ENCODE measurements around the gene HSPBP1.

HSPBP1 gene

GRCh38 chr19:55300886-55301458 is 21.1 kb upstream of the HSPBP1 start:
- no peak overlapping the region for H3K4me3 ChIP-seq (replicated peaks; ENCODE audit: low read depth, low read length)
- DNase-seq (ENCODE audit: low read depth), result no peak
- no peak for TF ChIP-seq CTCF (IDR thresholded peaks at IDR 0.05; ENCODE audit: low read length, missing control alignments)

GRCh38 chr19:55299991-55300390 is 20.1 kb upstream of the HSPBP1 start:
- no peak for DNase-seq (ENCODE audit: low read depth)
- TF ChIP-seq CTCF (IDR thresholded peaks at IDR 0.05; ENCODE audit: low read length, missing control alignments), result no peak
- no peak overlapping the region for H3K4me3 ChIP-seq (replicated peaks; ENCODE audit: low read depth, low read length)

- H3K4me3 ChIP-seq (replicated peaks; ENCODE audit: low read depth, low read length), result no peak overlapping the region
- no peak for DNase-seq (ENCODE audit: low read depth)
- no peak for TF ChIP-seq CTCF (IDR thresholded peaks at IDR 0.05; ENCODE audit: low read length, missing control alignments)
These were observed 17.4 kb upstream of the HSPBP1 start for GRCh38 chr19:55297267-55297666.

- DNase-seq (ENCODE audit: low read depth), result no peak
- no peak overlapping the region for H3K4me3 ChIP-seq (replicated peaks; ENCODE audit: low read depth, low read length)
- no peak for TF ChIP-seq CTCF (IDR thresholded peaks at IDR 0.05; ENCODE audit: low read length, missing control alignments)
These were observed 9.3 kb upstream of the HSPBP1 start for GRCh38 chr19:55289117-55289796.

- DNase-seq (ENCODE audit: low read depth), result no peak
- no peak for TF ChIP-seq CTCF (IDR thresholded peaks at IDR 0.05; ENCODE audit: low read length, missing control alignments)
- no peak overlapping the region for H3K4me3 ChIP-seq (replicated peaks; ENCODE audit: low read depth, low read length)
These were observed 7.6 kb upstream of the HSPBP1 start for GRCh38 chr19:55287361-55288079.

GRCh38 chr19:55285229-55285890 is 5.5 kb upstream of the HSPBP1 start:
- H3K4me3 ChIP-seq (replicated peaks; ENCODE audit: low read depth, low read length), result peak overlapping the region; percentile 51
- TF ChIP-seq CTCF (IDR thresholded peaks at IDR 0.05; ENCODE audit: low read length, missing control alignments), result no peak
- no peak for DNase-seq (ENCODE audit: low read depth)

Measured in fibroblast of pulmonary artery (primary cell).